Hepatocyte (in vitro differentiated cells): Measurements from ENCODE around the gene PTPRM.

Experiments used
- CTCF ChIP-seq: fragments of 200-600 bp; sonication (generic); IDR thresholded peaks from 2 replicates; pipeline ENCODE4 v1.5.1; 2016; ENCODE audit warnings: antibody characterized with exemption, mild to moderate bottlenecking; ENCODE audit not compliant: poor library complexity
- EZH2phosphoT487 ChIP-seq: fragments of 200-600 bp; sonication (generic); IDR thresholded peaks from one replicate; pipeline ENCODE4 v1.6.1; 2018; ENCODE audit warnings: antibody characterized with exemption, mild to moderate bottlenecking, low read depth, moderate library complexity; ENCODE audit not compliant: unreplicated experiment, severe bottlenecking

- TF ChIP-seq CTCF (no peak), EZH2phosphoT487 (no peak)
Measured at GRCh38 chr18:8260827-8261226, 693.7 kb downstream of the PTPRM start.
